CD4-positive, alpha-beta T cell (primary cell): Measurements from ENCODE around the gene SH3TC2. TPM values are rescaled to one million over a fixed set of nuclear protein-coding genes. Genes with fewer than 3 reads are reported as not detected.

Experiments
- ATAC-seq: fragments of 200-7000 bp; cut with Tn5 transposase; one replicate; pipeline ENCODE4 v1.10.0; 2022; ENCODE audit warnings: mild to moderate bottlenecking; ENCODE audit not compliant: poor library complexity
- CTCF ChIA-PET: fragments of 350-600 bp; sonication (Branson Sonifier 250); formaldehyde crosslinking; loops from one replicate; lab custom pipeline; 2021; ENCODE audit warnings: antibody characterized with exemption, inconsistent platforms; lab: Charles Lee
- POLR2A ChIA-PET: fragments of 350-600 bp; sonication (Branson Sonifier 250); formaldehyde crosslinking; loops from one replicate; lab custom pipeline; 2021; ENCODE audit warnings: antibody characterized with exemption, inconsistent platforms; lab: Charles Lee
- DNase-seq, 14 experiments: peaks; one replicate each; pipeline ENCODE4 v3.0.0-alpha.2; 2013 to 2020; ENCODE audit warnings: mixed read lengths in 2 of 14
- H3K27ac ChIP-seq, 2 donors: one replicate each; pipeline versions ENCODE4 v1.5.1 to v1.7.0; 2013; ENCODE audit warnings: low read length in 2 of 2, low read depth in 1 of 2, mild to moderate bottlenecking in 1 of 2
- H3K27me3 ChIP-seq, 2 experiments: 1 replicate in 1 of 2; 2 replicates in 1 of 2; pipeline versions ENCODE4 v1.6.1 to v1.7.0; 2013; ENCODE audit warnings: low read length in 2 of 2, control low read depth in 1 of 2, mild to moderate bottlenecking in 1 of 2, moderate library complexity in 1 of 2; ENCODE audit not compliant: insufficient read depth in 2 of 2, control insufficient read depth in 1 of 2
- H3K36me3 ChIP-seq: one replicate; pipeline ENCODE4 v1.6.1; 2013; ENCODE audit warnings: low read length, control low read depth; ENCODE audit not compliant: insufficient read depth
- H3K4me1 ChIP-seq: one replicate; pipeline ENCODE4 v1.6.1; 2013; ENCODE audit warnings: low read length, control low read depth; ENCODE audit not compliant: insufficient read depth
- H3K4me3 ChIP-seq: one replicate; pipeline ENCODE4 v1.5.1; 2013; ENCODE audit warnings: mild to moderate bottlenecking, low read length, moderate library complexity
- H3K9me3 ChIP-seq, 2 experiments: 1 replicate in 1 of 2; 2 replicates in 1 of 2; pipeline versions ENCODE4 v1.6.1 to v1.7.0; 2013; ENCODE audit warnings: low read length in 2 of 2, mild to moderate bottlenecking in 2 of 2, control low read depth in 1 of 2, moderate library complexity in 1 of 2; ENCODE audit not compliant: control insufficient read depth in 1 of 2, insufficient read depth in 1 of 2
- H3K27ac Mint-ChIP-seq: one replicate; pipeline ENCODE4 v1.8.0; 2020; ENCODE audit warnings: mixed read lengths
- H3K27me3 Mint-ChIP-seq: one replicate; pipeline ENCODE4 v1.8.0; 2021; ENCODE audit warnings: mixed read lengths
- H3K36me3 Mint-ChIP-seq: one replicate; pipeline ENCODE4 v1.8.0; 2021; ENCODE audit warnings: low read depth, mixed read lengths
- H3K4me1 Mint-ChIP-seq: one replicate; pipeline ENCODE4 v1.8.0; 2021; ENCODE audit warnings: low read depth, mixed read lengths
- H3K4me3 Mint-ChIP-seq: one replicate; pipeline ENCODE4 v1.8.0; 2020; ENCODE audit warnings: mild to moderate bottlenecking, mixed read lengths
- H3K9me3 Mint-ChIP-seq: one replicate; pipeline ENCODE4 v1.8.0; 2020; ENCODE audit warnings: mixed read lengths
- CTCF ChIP-seq: fragments of 200-600 bp; IDR thresholded peaks from one replicate; pipeline ENCODE4 v1.8.0; 2022; ENCODE audit warnings: antibody characterized with exemption, mild to moderate bottlenecking
- intact Hi-C, 2 experiments: fragments of 100-400 bp; cut with DNase I in 1 of 2; cut with micrococcal nuclease in 1 of 2; formaldehyde crosslinking; loops; one replicate each; pipeline versions ENCODE4 v1.15.1 to v1.9.0; 2023 to 2025; cut with DNase I, micrococcal nuclease
- total RNA-seq, 174 experiments: library from RNA in 2 of 174; stranded (reverse) in 2 of 174; gene quantifications; one replicate each; pipeline ENCODE4 v1.2.3 and lab custom pipeline; 2021 to 2026

Gene SH3TC2
- total RNA-seq, 2 experiments from 2014 or later: not detected

GRCh38 chr5:149061341-149061740 is 1.5 kb downstream of the SH3TC2 start:
- no peaks in the 10 kb centered on the region for H3K36me3 ChIP-seq
- no peak overlapping the region for H3K4me3 ChIP-seq
- no peak for ATAC-seq
- peaks cover 5% of the 10 kb centered on the region for H3K9me3 Mint-ChIP-seq
- H3K27me3 ChIP-seq: peaks cover 0 to 5% of the 10 kb centered on the region in 2 experiments
- peaks cover 10% of the 10 kb centered on the region for H3K27me3 Mint-ChIP-seq
- TF ChIP-seq CTCF: no peak
- DNase-seq: no peak
- intact Hi-C loops: no loop called here
- POLR2A ChIA-PET: no interaction called here
- no peaks in the 10 kb centered on the region for H3K9me3 ChIP-seq
- no peak overlapping the region for H3K4me3 Mint-ChIP-seq
- H3K27ac ChIP-seq: no peak overlapping the region
- H3K36me3 Mint-ChIP-seq: no peaks in the 10 kb centered on the region
- H3K4me1 Mint-ChIP-seq: no peaks in the 10 kb centered on the region
- no peak overlapping the region for H3K27ac Mint-ChIP-seq
- CTCF ChIA-PET: no interaction called here
- H3K4me1 ChIP-seq: no peaks in the 10 kb centered on the region

GRCh38 chr5:149060325-149060724 is 2.5 kb downstream of the SH3TC2 start:
- peaks cover 5% of the 10 kb centered on the region for H3K9me3 Mint-ChIP-seq
- DNase-seq (no peak), ATAC-seq (no peak)
- POLR2A ChIA-PET: no interaction called here
- TF ChIP-seq CTCF: no peak
- no peak overlapping the region for H3K27ac ChIP-seq
- no peaks in the 10 kb centered on the region for H3K36me3 Mint-ChIP-seq
- H3K4me1 Mint-ChIP-seq: no peaks in the 10 kb centered on the region
- no peak overlapping the region for H3K27ac Mint-ChIP-seq
- H3K36me3 ChIP-seq: no peaks in the 10 kb centered on the region
- no peaks in the 10 kb centered on the region for H3K9me3 ChIP-seq
- peaks cover 0 to 5% of the 10 kb centered on the region in 2 experiments for H3K27me3 ChIP-seq
- peaks cover 10% of the 10 kb centered on the region for H3K27me3 Mint-ChIP-seq
- no peaks in the 10 kb centered on the region for H3K4me1 ChIP-seq
- no peak overlapping the region for H3K4me3 Mint-ChIP-seq
- no peak overlapping the region for H3K4me3 ChIP-seq
- intact Hi-C loops: no loop called here
- CTCF ChIA-PET: no interaction called here

GRCh38 chr5:149056616-149057165 is 6.2 kb downstream of the SH3TC2 start:
- ChIA-PET POLR2A (no interaction called here), CTCF (interaction anchor here (0.9 kb wide), 1 partner anchor 21 kb away, joined by 3 read pairs; no protein-coding TSS in a partner anchor)
- Mint-ChIP-seq H3K9me3 (peaks cover 5% of the 10 kb centered on the region), H3K36me3 (no peaks in the 10 kb centered on the region), H3K4me3 (no peak overlapping the region), H3K27ac (no peak overlapping the region), H3K27me3 (peaks cover 7% of the 10 kb centered on the region), H3K4me1 (no peaks in the 10 kb centered on the region)
- no peak overlapping the region for H3K4me3 ChIP-seq
- TF ChIP-seq CTCF: no peak
- no peaks in the 10 kb centered on the region for H3K36me3 ChIP-seq
- peaks cover 0 to 5% of the 10 kb centered on the region in 2 experiments for H3K27me3 ChIP-seq
- DNase-seq: no peak
- ATAC-seq: no peak
- H3K4me1 ChIP-seq: no peaks in the 10 kb centered on the region
- H3K9me3 ChIP-seq: no peaks in the 10 kb centered on the region
- H3K27ac ChIP-seq: no peak overlapping the region
- intact Hi-C loops: no loop called here
